Liver (tissue), 9 donors: ENCODE results near the gene F2RL1. TPM values are rescaled to one million over a fixed set of nuclear protein-coding genes. Genes with fewer than 3 reads are reported as not detected.

Experiments used
- DNase-seq: peaks from one replicate; pipeline ENCODE4 v3.0.0-alpha.2; 2017; ENCODE audit warnings: low spot score
- H3K27ac ChIP-seq, 2 donors: one replicate each; pipeline ENCODE4 v1.7.0; 2013; ENCODE audit warnings: inconsistent platforms in 2 of 2, low read length in 2 of 2, control low read depth in 1 of 2, low read depth in 1 of 2, mild to moderate bottlenecking in 1 of 2
- H3K27me3 ChIP-seq, 4 donors: one replicate each; pipeline versions ENCODE4 v1.6.1 to v1.7.0; 2013; ENCODE audit warnings: low read length in 3 of 4, inconsistent platforms in 1 of 4, mild to moderate bottlenecking in 1 of 4, moderate library complexity in 1 of 4; ENCODE audit not compliant: control insufficient read depth in 4 of 4, insufficient read depth in 4 of 4
- H3K36me3 ChIP-seq, 4 donors: one replicate each; pipeline versions ENCODE4 v1.6.1 to v1.7.0; 2013; ENCODE audit warnings: low read length in 3 of 4, mild to moderate bottlenecking in 3 of 4, low read depth in 1 of 4, moderate library complexity in 1 of 4; ENCODE audit not compliant: control insufficient read depth in 4 of 4, insufficient read depth in 3 of 4
- H3K4me1 ChIP-seq, 4 donors: one replicate each; pipeline versions ENCODE4 v1.6.1 to v1.7.0; 2013; ENCODE audit warnings: low read length in 3 of 4, mild to moderate bottlenecking in 3 of 4, moderate library complexity in 1 of 4; ENCODE audit not compliant: control insufficient read depth in 4 of 4, insufficient read depth in 4 of 4
- H3K4me3 ChIP-seq, 3 donors: one replicate each; pipeline versions ENCODE4 v1.6.1 to v1.7.0; 2013; ENCODE audit warnings: low read length in 3 of 3, control low read depth in 1 of 3, low read depth in 1 of 3, mild to moderate bottlenecking in 1 of 3
- H3K9ac ChIP-seq, 2 donors: one replicate each; pipeline ENCODE4 v1.7.0; 2013; ENCODE audit warnings: low read length in 2 of 2, mild to moderate bottlenecking in 2 of 2, moderate library complexity in 2 of 2, control low read depth in 1 of 2, low read depth in 1 of 2
- H3K9me3 ChIP-seq, 4 donors: one replicate each; pipeline versions ENCODE4 v1.6.1 to v1.7.0; 2013; ENCODE audit warnings: low read length in 3 of 4; ENCODE audit not compliant: control insufficient read depth in 4 of 4
- ATF3 ChIP-seq: IDR thresholded peaks from 2 replicates; pipeline ENCODE4 v1.6.1; 2016; ENCODE audit warnings: antibody characterized with exemption
- CTCF ChIP-seq: fragments of 150-350 bp; IDR thresholded peaks from 2 replicates; pipeline ENCODE4 v1.5.1; 2017; ENCODE audit warnings: improper control_type of control experiment, low read depth, low read length; ENCODE audit not compliant: missing input control
- EGR1 ChIP-seq, 2 donors: IDR thresholded peaks; 2 replicates each; pipeline ENCODE4 v1.6.1; 2016 to 2018; ENCODE audit warnings: antibody characterized with exemption in 2 of 2, low read depth in 2 of 2
- FOXA1 ChIP-seq: IDR thresholded peaks from 2 replicates; pipeline ENCODE4 v1.6.1; 2016; ENCODE audit warnings: antibody characterized with exemption
- FOXA2 ChIP-seq: IDR thresholded peaks from 2 replicates; pipeline ENCODE4 v1.6.1; 2016; ENCODE audit warnings: antibody characterized with exemption
- GABPA ChIP-seq, 2 donors: IDR thresholded peaks in 1 of 2; conservative IDR thresholded peaks in 1 of 2; 2 replicates each; pipeline ENCODE4 v1.6.1; 2016; ENCODE audit warnings: antibody characterized with exemption in 2 of 2, mild to moderate bottlenecking in 1 of 2, moderate library complexity in 1 of 2
- HNF4A ChIP-seq, 2 donors: conservative IDR thresholded peaks; 2 replicates each; pipeline ENCODE4 v1.6.1; 2016; ENCODE audit warnings: antibody characterized with exemption in 2 of 2, mild to moderate bottlenecking in 2 of 2
- HNF4G ChIP-seq: IDR thresholded peaks from 2 replicates; pipeline ENCODE4 v1.6.1; 2016; ENCODE audit warnings: antibody characterized with exemption
- JUND ChIP-seq, 2 donors: IDR thresholded peaks; 2 replicates each; pipeline ENCODE4 v1.6.1; 2016; ENCODE audit warnings: antibody characterized with exemption in 2 of 2
- MAX ChIP-seq: IDR thresholded peaks from 2 replicates; pipeline ENCODE4 v1.6.1; 2016; ENCODE audit warnings: antibody characterized with exemption
- NR2F2 ChIP-seq: IDR thresholded peaks from 2 replicates; pipeline ENCODE4 v1.6.1; 2016; ENCODE audit warnings: antibody characterized with exemption
- RAD21 ChIP-seq, 2 donors: IDR thresholded peaks; 2 replicates each; pipeline ENCODE4 v1.6.1; 2016; ENCODE audit warnings: antibody characterized with exemption in 2 of 2, mild to moderate bottlenecking in 2 of 2
- REST ChIP-seq: IDR thresholded peaks from 2 replicates; pipeline ENCODE4 v1.6.1; 2016; ENCODE audit warnings: antibody characterized with exemption, mild to moderate bottlenecking
- RXRA ChIP-seq, 2 donors: IDR thresholded peaks; 2 replicates each; pipeline ENCODE4 v1.6.1; 2017 to 2018; ENCODE audit warnings: antibody characterized with exemption in 2 of 2, mild to moderate bottlenecking in 1 of 2
- SP1 ChIP-seq: IDR thresholded peaks from 2 replicates; pipeline ENCODE4 v1.6.1; 2018; ENCODE audit warnings: antibody characterized with exemption, mild to moderate bottlenecking
- TAF1 ChIP-seq: conservative IDR thresholded peaks from 2 replicates; pipeline ENCODE4 v1.6.1; 2016; ENCODE audit warnings: antibody characterized with exemption, mild to moderate bottlenecking
- YY1 ChIP-seq: IDR thresholded peaks from 2 replicates; pipeline ENCODE4 v1.6.1; 2016; ENCODE audit warnings: antibody characterized with exemption, mild to moderate bottlenecking
- ZBTB33 ChIP-seq: IDR thresholded peaks from 2 replicates; pipeline ENCODE4 v1.6.1; 2016; ENCODE audit warnings: antibody characterized with exemption
- WGBS: extraction: QIAGEN DNeasy Blood & Tissue Kit; methylation state at CpG from one replicate; pipeline ENCODE4 v1.1.7; 2013; 5-methylcytosine and 5-hydroxymethylcytosine counted together
- polyA plus RNA-seq, 2 donors: library from polyadenylated mRNA; stranded (reverse) in 1 of 2; unstranded in 1 of 2; fragments of 200-250 nt in 1 of 2; fragments of >200 nt in 1 of 2; fragmentation: Nextera tagmentation in 1 of 2; extraction: Ambion mirVana in 1 of 2; gene quantifications; one replicate each; pipeline versions ENCODE4 v1.2.1 to v1.2.3, GENCODE V29; 2013 to 2015
- total RNA-seq, 2 donors: library from RNA; depleted of rRNA; stranded (reverse); fragments of >200 nt; gene quantifications; one replicate each; pipeline ENCODE4 v1.2.3, GENCODE V29; 2014
- donor health status: healthy.
- donor health status: healthy.
- donor health status: healthy.
- donor health status: healthy.
- donor health status: healthy.

The F2RL1 gene
- total and polyA plus RNA-seq, 4 donors, result 3.1 to 8.9 (median 5.7) TPM

GRCh38 chr5:76836585-76836984 is 17.8 kb downstream of the F2RL1 start:
- H3K27me3 ChIP-seq, result no peaks in the 10 kb centered on the region
- TF ChIP-seq FOXA2, result no peak
- TF ChIP-seq RXRA (IDR thresholded peaks at IDR 0.05), result no peak
- no peak for TF ChIP-seq MAX
- TF ChIP-seq RAD21 (IDR thresholded peaks at IDR 0.05), result no peak
- no peak for TF ChIP-seq YY1
- no peak for TF ChIP-seq TAF1
- no peak for TF ChIP-seq EGR1 (IDR thresholded peaks at IDR 0.05; ENCODE audit: low read depth in 2 of 2)
- no peak for TF ChIP-seq HNF4A (conservative IDR thresholded peaks at IDR 0.05)
- TF ChIP-seq HNF4G, result no peak
- no peak for TF ChIP-seq SP1
- no peak for TF ChIP-seq FOXA1
- TF ChIP-seq REST, result no peak
- no peak for TF ChIP-seq CTCF
- no peak for TF ChIP-seq JUND (IDR thresholded peaks at IDR 0.05)
- no peak for TF ChIP-seq ATF3
- no peak for TF ChIP-seq GABPA (IDR thresholded peaks at IDR 0.05 in 1 of 2, conservative IDR thresholded peaks at IDR 0.05 in 1 of 2)
- H3K9me3 ChIP-seq, result no peaks in the 10 kb centered on the region
- no peak overlapping the region for H3K27ac ChIP-seq
- no peak for DNase-seq
- H3K36me3 ChIP-seq, result peaks cover 2 to 4% (median 3%) of the 10 kb centered on the region in 4 donors
- WGBS, result 91% methylated on average over 4 of the region's 4 CpGs
- no peak overlapping the region for H3K9ac ChIP-seq
- H3K4me3 ChIP-seq, result no peak overlapping the region
- H3K4me1 ChIP-seq, result no peaks in the 10 kb centered on the region

- TF ChIP-seq FOXA2 (no peak), YY1 (no peak), HNF4A (conservative IDR thresholded peaks at IDR 0.05) (no peak), SP1 (no peak), RAD21 (IDR thresholded peaks at IDR 0.05) (no peak), NR2F2 (no peak), HNF4G (no peak), GABPA (IDR thresholded peaks at IDR 0.05 in 1 of 2, conservative IDR thresholded peaks at IDR 0.05 in 1 of 2) (no peak), RXRA (IDR thresholded peaks at IDR 0.05) (no peak), MAX (no peak), ATF3 (no peak), JUND (IDR thresholded peaks at IDR 0.05) (no peak), ZBTB33 (no peak)
- WGBS, result 76% methylated on average over 7 of the region's 7 CpGs
- H3K9ac ChIP-seq, result no peak overlapping the region
- no peaks in the 10 kb centered on the region for H3K9me3 ChIP-seq
- H3K4me3 ChIP-seq, result no peak overlapping the region
- peaks cover 0 to 3% (median under 1%) of the 10 kb centered on the region in 4 donors for H3K36me3 ChIP-seq
- H3K27me3 ChIP-seq, result no peaks in the 10 kb centered on the region
- no peaks in the 10 kb centered on the region for H3K4me1 ChIP-seq
- no peak overlapping the region for H3K27ac ChIP-seq
- DNase-seq, result no peak
Observed at GRCh38 chr5:76838481-76839261, 19.8 kb downstream of the F2RL1 start.
